DMS 273 (cell line): ENCODE results near the gene PCYOX1L.

Experiments
- DNase-seq: peaks from one replicate; lab custom pipeline; 2025; ENCODE audit not compliant: unreplicated experiment; lab: John Stamatoyannopoulos, UW

PCYOX1L gene

GRCh38 chr5:149333711-149334443, 24.0 kb upstream of the PCYOX1L start:
- no peak for DNase-seq

GRCh38 chr5:149337736-149338135, 20.1 kb upstream of the PCYOX1L start:
- peak; percentile 95 for DNase-seq

GRCh38 chr5:149338364-149338763, 19.5 kb upstream of the PCYOX1L start:
- DNase-seq, result peak; percentile 70

- no peak for DNase-seq
These were observed 16.9 kb upstream of the PCYOX1L start for GRCh38 chr5:149340920-149341319.

- peak; percentile 74 for DNase-seq
These were observed 16.0 kb upstream of the PCYOX1L start for GRCh38 chr5:149341876-149342275.

- no peak for DNase-seq
These were observed 13.7 kb upstream of the PCYOX1L start for GRCh38 chr5:149344151-149344550.

- DNase-seq, result peak; percentile 99
These were observed 12.5 kb upstream of the PCYOX1L start, which contains the start of gene GRPEL2 for GRCh38 chr5:149345147-149345891. GRPEL2 (plus strand) TSS chr5:149345499; CDS start chr5:149345540, 41 bp downstream.

- peak; percentile 62 for DNase-seq
These were observed 12.0 kb upstream of the PCYOX1L start for GRCh38 chr5:149345892-149346222.

GRCh38 chr5:149348518-149348917, 9.3 kb upstream of the PCYOX1L start:
- no peak for DNase-seq

GRCh38 chr5:149349382-149349781, 8.5 kb upstream of the PCYOX1L start:
- no peak for DNase-seq

- no peak for DNase-seq
These were observed 5.7 kb upstream of the PCYOX1L start for GRCh38 chr5:149352169-149352568.

GRCh38 chr5:149353911-149354310, 3.9 kb upstream of the PCYOX1L start:
- no peak for DNase-seq

GRCh38 chr5:149355688-149356087, 2.2 kb upstream of the PCYOX1L start:
- DNase-seq, result no peak

- no peak for DNase-seq
These were observed 1.5 kb upstream of the PCYOX1L start for GRCh38 chr5:149356391-149356790.

- peak; percentile 65 for DNase-seq
These were observed 427 bp downstream of the PCYOX1L start for GRCh38 chr5:149358294-149358651.

GRCh38 chr5:149358868-149359495, 1.1 kb downstream of the PCYOX1L start:
- no peak for DNase-seq

GRCh38 chr5:149360272-149360671, 2.4 kb downstream of the PCYOX1L start:
- DNase-seq, result no peak

GRCh38 chr5:149362541-149362940, 4.7 kb downstream of the PCYOX1L start:
- DNase-seq, result no peak

- DNase-seq, result no peak
These were observed 5.5 kb downstream of the PCYOX1L start for GRCh38 chr5:149363358-149363757.

GRCh38 chr5:149363936-149364335, 6.1 kb downstream of the PCYOX1L start:
- no peak for DNase-seq

GRCh38 chr5:149364719-149365118, 6.9 kb downstream of the PCYOX1L start:
- DNase-seq, result no peak

GRCh38 chr5:149365418-149365817, 7.6 kb downstream of the PCYOX1L start:
- no peak for DNase-seq
